GM19023 (cell line): ENCODE data around the gene EFCAB8.
"Not testable (repeated sequence)": the region's sequence is repeated elsewhere in the genome, so short reads cannot be mapped to it uniquely, and the experiment has no call there.

Experiments
- ATAC-seq: cut with Tn5 transposase; IDR thresholded peaks from one replicate; pipeline ENCODE4 v1.9.1; 2021; ENCODE audit warnings: mild to moderate bottlenecking, moderate library complexity; ENCODE audit not compliant: unreplicated experiment

The EFCAB8 gene

DNA sequence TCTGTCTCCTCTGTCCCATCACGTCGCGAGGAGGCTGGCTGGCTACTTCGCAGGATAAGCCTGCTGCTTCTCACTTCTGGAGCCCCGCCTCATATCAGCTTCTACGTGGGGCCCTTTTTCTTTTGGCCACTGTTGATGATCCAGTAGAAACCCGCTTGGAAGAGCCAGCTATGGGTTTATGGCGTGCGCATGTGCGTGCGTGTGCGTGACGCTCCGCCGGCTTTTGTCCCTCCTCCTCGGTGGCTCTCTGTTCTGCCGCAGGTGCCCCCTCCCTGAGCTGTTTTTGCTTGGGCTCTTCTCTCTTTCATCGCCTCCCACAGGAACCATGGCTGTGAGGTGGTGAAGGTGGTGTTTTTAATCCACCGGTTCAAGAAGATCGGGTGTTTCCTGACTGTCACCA, 26.5 kb downstream of the EFCAB8 start:
- ATAC-seq = no peak

DNA sequence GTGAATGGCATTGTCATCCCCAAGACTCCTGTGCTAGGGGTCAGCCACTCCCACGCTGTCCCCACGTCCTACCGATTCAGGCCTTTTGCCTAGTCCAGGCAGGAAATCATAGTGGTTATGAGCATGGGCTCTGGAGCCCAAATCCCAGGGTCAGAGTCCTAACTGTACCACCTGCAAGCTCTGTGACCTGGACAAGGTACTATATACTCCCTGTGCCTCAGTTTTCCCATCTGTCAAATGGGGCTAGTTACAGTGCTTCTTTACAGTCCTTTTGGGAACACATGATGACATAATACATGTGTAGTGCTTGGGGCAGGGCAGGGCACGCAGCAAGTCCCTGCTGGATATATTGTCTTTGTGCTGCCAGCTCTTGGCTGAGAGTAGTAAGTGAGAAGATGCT, 27.2 kb downstream of the EFCAB8 start:
- no peak for ATAC-seq

DNA sequence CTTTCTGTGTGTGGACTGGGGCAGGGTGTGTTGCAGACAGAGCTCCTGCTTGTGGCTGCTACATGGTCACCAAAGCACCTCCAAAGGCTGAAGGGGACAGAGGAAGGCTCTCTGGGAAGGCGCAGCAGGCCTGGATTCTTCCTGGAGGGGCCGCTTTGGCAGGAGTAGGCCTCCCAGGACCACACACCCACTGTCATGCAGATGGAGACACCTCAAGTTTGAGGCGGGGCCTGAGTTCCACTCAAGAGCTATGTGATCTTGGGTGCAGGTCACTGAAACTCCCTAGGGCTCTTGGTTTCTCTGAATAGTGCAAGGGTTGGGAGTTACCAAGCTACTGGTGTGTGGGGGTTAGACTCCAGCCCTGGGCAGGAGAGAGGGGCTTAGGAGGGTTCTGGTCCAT, 27.9 kb downstream of the EFCAB8 start:
- ATAC-seq = no peak

DNA sequence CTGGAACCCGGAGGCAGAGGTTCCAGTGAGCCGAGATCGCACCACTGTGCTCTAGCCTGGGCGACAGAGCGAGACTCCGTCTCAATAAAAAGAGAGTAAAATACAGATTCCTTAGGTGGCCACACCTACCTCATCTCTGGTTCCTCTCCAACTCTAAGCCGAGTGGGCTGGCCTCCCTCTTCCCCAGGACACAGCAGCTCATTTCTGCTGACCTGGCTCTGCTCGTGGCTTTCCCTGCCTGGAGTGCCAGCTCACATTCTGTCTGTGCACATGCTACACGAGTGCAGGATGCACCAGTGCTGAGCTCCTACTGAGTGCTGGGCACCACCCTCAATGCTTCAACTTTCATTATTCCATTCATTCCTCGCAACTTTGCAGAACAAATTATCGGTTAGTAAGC, 28.8 kb downstream of the EFCAB8 start:
- ATAC-seq = no peak

DNA sequence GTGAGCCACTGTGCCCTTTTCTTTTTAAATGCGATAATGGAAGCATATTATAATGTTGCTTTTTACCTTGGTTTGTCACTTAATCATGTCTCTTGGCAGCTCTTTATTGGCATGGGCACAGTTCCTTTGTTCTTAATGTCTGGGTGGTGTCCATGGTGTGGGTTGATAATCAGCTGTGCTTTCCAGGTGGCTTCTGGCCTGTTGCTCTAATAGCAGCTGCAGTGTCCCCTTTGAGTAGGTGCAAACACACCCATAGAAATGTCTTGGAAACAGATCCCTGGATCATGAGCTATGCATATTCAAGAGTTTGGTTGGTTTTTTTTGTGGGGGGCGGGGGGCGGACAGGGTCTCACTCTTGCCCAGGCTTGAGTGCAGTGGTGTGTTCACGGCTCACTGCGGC, 29.9 kb downstream of the EFCAB8 start:
- no peak for ATAC-seq

DNA sequence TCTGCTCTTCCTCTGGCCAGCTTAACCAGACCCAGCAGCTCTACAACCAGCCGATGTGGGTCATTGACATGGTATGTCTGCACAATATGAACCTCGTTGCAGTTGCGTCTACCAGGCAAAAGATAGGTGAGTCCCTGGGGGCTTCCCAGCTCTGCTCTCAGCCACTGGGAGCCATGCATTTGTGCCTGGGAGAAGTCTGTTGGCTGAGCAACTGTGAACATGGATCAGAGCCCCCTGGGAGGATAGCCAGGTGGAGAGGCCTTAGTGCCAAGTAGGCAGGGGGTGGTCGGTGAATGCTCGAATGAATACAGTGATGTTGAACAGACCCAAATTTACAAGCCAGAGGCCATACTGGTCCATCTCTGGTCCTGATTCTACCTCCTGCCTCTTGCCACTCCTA, 30.6 kb downstream of the EFCAB8 start:
- no peak for ATAC-seq

DNA sequence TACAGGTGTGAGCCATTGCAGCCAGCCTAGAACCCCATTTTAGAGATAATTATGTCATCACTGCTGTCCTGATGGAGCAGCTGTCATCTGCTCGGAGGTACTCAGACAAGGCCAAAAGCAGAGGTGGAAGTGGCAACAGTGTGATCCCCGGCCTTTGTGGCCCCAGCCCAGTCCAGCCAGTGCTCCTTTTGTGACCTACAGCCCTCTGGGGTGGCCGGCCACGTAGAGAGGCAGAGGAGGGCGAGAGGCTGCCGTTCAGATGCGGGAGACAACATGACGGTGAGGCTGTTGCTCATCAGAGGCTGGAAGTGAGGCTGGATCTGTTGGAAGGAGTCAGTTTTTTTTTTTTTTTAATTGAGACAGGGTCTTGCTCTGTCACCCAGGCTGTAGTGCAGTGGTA, 32.8 kb downstream of the EFCAB8 start:
- ATAC-seq = no peak

DNA sequence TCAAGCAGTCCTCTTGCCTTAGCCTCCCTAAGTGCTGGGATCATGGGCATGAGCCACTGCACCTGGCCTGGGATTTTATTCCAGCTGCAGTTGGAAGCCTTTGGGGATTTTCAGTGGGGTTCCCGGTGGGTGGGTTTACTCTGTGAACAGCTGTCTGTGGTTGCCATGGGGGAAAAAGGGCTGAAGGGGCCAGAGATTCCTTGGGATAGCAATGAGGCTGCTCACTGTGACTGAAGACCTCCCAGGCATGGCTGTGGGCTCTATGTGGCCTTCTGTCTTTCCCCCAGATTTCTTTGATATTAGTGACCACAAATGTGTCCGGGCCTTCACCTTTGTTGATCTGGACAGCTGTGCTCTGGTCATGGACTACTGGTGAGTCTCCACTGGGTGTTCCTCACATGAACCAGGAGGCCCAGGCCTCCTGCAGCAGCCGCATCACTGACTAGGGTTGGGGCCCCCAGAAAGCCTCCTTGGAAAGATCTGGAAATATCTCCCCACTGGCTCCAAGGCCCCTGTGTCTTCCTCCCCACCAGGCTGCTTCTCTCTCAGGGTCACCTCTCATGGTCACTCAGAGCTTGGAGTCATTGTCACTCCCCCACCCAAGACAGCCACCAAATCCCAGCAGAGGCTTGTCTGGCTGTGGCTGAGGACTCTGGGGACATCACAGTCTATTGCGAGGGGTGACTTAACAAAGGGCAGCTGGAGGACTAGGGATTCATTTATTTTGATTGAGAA, 33.4 kb downstream of the EFCAB8 start:
- no peak for ATAC-seq

DNA sequence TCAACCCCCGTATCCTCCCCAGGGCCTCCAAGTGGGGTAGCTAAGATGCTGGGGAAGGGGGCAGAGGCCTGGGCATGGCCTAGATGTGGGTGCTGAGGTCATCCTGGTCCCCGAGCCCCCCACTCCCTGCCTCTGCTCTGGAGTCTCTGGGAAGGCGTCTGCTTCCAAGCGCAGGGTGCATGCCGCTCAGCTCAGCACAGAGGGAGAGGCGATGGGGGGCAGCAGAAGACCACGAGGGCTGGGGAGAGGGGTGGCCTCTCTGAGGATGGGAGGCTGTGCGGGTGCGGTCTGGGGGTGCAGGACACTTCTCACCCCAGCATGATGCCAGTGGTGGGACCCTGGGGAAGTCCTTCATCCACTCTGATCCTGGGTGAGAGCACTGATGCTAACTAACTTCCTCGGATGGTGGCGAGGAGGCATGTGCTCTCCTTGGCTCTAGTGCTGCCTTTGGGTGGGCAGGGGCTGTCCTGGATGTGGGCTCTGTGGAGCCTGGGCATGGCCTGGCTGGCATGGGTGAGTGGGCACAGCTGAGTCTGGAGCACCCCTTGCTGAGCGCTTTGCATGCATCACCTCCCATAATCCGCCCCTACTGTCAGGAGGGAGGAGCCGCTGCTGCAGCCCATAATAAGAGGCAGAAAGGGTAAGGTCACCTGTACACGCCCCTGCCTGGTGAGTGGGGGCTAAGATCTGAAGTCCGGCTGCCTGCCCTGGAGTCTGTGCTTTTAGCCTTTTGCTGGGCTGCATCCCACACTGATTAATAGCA, 34.7 kb downstream of the EFCAB8 start:
- no peak for ATAC-seq

DNA sequence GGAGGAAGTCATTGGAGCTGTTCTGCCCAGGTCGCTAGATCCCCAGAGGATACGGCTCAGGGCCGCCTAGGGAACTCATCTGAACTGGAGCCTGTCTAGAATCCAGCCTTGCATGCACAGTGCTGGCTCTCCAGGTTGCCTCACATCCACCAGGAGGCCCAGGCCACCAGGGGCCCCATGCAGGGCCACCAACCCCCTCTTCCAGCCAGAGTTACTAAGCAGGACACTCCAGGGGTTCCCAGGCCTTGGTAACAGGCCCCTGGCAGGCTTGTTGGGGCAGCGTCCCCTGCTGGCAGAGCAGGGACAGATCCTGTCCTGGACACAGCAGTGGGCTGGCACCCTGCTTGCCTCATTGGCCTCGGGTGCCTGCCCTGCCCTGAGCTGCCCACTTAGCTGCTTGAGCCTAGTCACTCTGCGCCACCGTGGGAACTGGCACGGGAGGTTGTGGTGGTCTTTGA, 35.3 kb downstream of the EFCAB8 start:
- ATAC-seq = no peak

DNA sequence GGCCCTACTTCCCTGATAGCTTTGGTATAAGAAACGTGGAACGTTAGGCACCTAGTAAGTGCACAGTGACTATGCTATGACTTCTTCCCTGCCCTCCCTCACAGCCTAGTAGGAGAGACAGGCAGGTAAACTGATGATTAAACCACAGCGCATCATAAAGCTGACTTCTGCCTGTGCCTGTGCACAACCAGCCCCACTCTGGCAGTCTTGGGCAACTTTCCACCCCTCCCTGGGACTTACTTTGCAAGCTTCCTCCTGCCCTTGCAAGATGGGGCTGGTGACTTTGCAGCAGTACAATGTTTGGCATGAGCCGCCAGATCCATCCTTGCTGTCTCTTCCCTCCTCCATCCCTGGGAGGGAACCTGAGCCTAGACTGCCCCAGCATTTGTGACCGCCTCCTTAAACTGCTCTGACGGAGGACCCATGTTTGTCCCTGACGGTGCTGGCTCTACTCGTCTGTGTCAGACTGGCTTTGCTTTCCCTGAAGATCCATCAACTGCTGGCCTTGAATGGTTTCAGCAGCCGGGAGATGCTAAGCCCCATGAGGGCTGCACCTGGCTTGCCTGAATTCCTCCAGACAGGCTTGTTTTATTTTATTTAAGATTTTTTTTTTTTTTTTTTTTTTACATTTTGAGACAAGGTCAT, 36.1 kb downstream of the EFCAB8 start:
- ATAC-seq = no peak

DNA sequence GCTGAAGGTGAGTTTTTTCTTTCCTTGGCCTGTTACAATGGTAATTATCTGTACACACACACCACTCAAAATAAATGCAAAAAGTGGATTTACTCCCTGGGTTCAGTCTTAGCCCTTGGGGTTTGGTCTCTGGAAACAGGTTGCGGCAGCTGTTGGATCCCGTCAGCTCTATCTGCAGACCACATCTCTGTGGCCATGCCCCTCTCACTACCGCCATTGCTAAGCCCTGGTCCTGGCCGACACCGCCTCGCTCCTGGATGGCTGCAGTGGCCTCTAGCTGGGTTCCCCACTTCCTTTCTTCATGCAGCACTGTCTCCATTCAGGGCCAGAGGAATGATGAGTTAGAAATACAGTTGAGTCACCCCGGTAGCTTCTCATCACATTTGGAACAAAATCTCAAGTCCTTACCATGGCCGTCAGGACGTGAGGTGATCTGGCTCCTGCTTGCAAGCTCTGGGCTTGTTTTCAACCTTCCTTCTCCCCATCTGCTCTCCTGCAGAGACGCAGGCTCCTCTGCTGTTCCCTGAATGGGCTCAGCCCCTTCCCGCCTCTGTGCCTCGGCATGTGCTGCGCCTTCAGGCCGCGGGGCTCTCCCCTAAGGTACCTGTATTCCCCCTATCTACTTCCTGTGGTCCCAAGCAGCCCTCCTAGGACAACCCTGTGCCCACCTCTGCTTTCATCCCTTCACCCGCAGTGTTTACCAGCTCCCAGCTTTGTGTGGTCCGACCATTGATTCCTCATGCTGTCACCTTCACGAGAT, 38.0 kb downstream of the EFCAB8 start:
- ATAC-seq = no peak

DNA sequence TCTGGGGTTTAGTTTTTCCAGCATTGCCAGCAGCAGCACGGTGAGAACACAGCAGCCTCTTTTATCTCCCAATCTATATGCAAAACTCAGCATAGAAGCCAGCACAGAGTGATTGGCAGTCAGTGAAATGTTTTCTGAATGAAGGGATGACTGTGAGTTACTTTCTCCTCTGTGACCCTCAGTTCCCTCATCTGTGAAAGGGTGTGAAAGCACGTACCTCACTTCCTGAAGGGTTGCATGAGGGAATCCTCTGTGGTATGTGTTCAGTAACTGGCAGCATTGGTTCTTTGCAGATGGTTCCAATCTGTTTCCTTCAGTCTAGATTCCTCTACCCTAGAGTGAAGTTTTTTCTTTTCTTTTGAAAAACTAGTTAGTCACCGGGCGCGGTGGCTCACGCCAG, 40.0 kb downstream of the EFCAB8 start:
- ATAC-seq = no peak

DNA sequence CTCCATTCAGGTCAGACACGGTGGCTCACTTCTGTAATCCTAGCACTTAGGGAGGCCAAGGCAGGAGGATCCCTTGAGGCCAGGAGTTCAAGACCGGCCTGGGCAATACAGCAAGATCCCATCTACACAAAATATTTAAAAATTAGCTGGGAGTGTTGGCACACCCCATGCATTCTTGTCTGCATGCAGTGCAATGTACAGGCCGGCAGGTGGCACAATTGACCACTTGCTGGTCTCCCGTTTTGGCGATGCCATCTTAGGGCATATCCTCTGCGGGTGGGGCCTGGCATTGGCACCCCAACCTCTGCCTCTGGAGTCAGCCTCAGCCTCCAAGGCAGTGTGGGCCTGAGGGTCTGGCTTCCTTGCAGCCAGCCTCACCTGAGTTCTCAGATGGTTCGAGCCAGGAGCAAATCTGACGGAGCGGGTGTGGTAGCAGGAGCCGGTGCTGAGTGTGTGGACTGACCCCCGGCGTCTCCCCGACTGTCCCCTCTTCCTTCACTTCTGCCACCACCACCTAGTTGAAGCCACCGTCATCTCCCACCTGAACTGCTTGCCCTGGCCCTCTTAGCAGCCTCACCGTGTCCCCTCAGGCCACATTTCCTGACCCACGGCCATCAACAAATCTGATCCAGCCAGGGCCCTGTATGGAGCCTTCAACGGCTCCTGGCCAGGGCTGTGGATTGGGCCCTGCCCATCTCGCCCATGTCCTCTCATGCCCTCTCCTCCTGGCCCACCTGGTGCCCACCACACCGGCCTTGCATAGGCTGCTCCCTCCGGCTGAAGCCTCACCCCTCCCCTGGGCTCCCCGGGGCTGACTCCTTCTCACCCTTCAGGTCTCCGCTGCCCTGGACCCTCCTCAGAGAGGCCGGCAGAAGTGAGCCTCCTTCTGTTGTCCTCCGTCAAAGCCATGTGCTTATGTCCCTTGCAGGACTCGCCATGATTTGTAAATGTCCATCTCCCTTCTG, 44.0 kb downstream of the EFCAB8 start:
- no peak for ATAC-seq

DNA sequence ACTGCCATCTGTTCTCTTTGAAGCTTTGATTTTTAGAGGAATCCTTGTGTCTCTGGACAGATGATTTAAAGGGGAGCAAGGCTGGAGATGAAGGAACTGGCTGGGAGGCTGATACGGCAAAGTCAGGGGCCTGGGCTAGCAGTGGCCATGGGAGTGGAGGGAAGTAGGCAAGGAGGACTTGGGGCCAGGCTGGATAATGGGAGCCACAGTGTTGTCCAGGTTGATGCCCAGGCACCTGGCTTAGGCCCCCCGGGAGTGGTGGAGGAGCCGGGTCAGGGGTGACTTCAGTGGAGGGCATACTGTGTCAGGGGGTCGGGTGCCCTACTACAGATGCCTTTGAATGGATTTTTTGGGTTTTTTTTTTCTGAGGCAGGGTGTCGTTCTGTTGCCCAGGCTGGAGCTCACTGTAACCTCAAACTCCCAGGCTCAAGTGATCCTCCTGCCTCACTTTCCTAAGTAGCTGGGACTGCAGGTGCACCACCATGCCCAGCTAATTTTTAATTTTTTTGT, 45.0 kb downstream of the EFCAB8 start:
- ATAC-seq = no peak

DNA sequence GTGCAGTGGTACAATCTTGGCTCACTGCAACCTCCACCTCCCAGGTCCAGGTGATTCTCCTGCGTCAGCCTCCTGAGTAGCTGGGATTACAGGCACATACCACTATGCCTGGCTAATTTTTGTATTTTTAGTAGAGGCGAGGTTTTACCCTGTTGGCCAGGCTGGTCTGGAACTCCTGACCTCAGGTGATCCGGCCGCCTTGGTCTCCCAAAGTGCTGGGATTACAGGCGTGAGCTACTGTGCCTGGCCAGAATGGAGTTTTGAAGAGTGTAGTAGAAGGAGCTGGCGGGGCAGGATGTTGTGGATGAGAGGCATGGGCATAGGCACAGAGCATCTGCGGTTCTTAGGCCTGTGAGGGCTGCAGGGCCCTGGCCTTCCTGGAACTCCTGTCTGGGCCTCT, 46.0 kb downstream of the EFCAB8 start:
- not testable (repeated sequence) for ATAC-seq

DNA sequence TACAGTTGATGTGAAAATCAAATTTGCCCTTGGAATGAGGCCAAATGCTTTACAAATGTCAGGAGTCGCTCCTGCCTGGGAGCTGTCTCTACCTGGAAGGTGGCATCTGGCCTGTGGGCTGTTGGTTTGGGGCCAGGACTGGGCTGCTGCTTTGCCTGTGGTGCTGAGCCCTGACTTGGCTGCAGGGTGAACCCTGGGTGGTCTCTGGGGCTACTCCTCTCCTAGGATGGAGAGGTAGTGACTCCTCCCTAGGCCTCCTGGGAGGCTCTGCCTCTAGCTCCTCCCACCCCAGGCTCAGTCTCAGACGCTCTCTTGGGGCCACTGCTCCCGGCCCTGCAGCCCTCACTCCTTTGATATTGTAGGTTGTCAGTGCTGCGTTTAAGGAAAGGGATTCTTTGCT, 47.5 kb downstream of the EFCAB8 start:
- no peak for ATAC-seq

DNA sequence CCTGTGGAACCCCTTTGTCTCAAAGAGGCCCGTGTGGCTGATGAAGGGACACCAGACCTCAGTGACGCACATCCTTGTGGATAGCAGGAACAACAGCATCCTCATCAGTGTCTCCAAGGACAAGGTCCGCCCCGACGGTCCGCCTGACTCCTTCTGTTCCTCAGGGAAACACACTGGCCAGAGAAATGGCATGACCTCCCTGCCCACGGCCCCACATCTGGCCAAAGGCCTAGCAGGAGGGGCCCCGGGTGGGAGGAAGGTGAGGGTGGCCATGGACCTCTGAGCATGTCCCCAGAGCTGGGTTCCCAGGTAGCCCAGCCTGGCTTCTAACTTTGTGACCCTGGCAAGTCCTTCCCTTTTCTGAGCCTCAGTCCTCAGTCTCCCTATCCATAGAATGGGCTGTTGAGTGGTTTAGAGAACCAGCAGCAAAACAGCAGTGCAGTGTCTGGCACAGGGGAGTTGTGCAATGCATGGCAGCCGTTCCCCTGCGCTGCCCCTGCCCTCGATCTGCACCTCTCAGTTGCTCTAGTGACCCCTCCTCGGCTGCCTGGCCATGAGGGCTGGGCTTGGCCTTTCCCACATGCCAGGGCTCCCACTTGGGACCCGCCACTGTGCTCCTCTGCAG, 48.3 kb downstream of the EFCAB8 start:
- no peak for ATAC-seq

DNA sequence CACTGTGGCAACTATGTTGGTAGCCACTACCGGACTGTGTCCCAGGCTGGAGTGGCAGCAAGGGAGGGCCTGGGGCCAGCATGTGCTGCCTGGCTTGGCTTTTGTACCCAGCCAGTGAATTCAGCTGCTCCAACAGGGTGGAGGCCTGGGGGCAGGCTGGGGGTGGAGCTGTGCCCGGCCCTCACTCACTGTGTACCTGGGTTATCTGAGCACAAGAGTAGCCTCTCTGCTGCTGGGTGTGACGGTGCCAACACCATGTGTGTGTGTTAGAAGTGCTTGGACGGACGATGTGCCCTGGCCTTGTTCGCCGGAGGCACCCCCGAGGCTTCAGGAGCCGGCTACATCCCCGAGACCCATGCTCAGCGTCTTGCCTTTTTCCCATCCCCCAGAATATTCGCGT, 49.2 kb downstream of the EFCAB8 start:
- no peak for ATAC-seq
